ENCODE measurements around the gene GOSR2.

DNA sequence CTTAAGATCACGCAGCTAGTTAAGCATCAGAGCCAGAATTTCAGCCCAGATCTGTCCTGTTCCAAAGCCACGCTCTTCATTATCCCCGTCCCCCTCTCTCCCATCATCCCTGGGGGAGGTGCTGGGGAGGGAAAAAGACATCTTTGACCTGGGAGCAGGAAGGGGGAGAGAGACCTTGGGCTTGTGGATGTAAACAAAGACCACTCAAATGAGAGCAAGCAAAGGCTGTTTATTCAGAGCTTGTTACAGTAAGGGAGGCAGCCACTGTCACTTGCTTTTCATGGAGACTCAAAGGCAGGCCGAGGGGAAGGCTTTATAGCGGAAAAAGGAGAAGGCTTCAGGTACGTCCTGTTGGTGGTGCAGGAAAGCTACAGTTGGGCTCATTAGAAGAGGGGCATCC, 59.6 kb downstream of the GOSR2 start:
- TF ChIP-seq CTCF (IDR thresholded peaks at IDR 0.05) (no peak), EP300 (IDR thresholded peaks at IDR 0.05) (no peak)

Measured in sigmoid colon (tissue), 4 donors.